PC-9 (cell line): Measurements from ENCODE around the gene CD300A. TPM values are rescaled to one million over a fixed set of nuclear protein-coding genes. Genes with fewer than 3 reads are reported as not detected.

Source experiments
- BruUV-seq: library from RNA; stranded (reverse); fragments of 400-500 nt; replicated peaks from 2 replicates; lab custom pipeline; 2021; lab: Mats Ljungman, UMichigan
- CTCF ChIA-PET: fragments of 300-600 bp; sonication (Branson Sonifier 250); formaldehyde crosslinking; loops from one replicate; lab custom pipeline; 2022; ENCODE audit warnings: antibody characterized with exemption; lab: Charles Lee
- POLR2A ChIA-PET: fragments of 300-600 bp; sonication (Branson Sonifier 250); formaldehyde crosslinking; loops from one replicate; lab custom pipeline; 2022; ENCODE audit warnings: antibody characterized with exemption; ENCODE audit not compliant: unreplicated experiment; lab: Charles Lee
- DNase-seq, 2 experiments: peaks; one replicate each; pipeline versions ENCODE4 v3.0.0 to v3.0.0-alpha.2; 2015 to 2022; ENCODE audit warnings: mixed read lengths in 1 of 2
- H2AFZ ChIP-seq: fragments of 200-600 bp; sonication (generic); 2 replicates; pipeline ENCODE4 v1.8.1; 2017; ENCODE audit warnings: antibody characterized with exemption
- H3F3A ChIP-seq: fragments of 200-600 bp; sonication (generic); 2 replicates; pipeline ENCODE4 v1.8.1; 2017; ENCODE audit warnings: antibody characterized with exemption, mild to moderate bottlenecking, low read depth; ENCODE audit not compliant: insufficient read depth
- H3K27ac ChIP-seq: fragments of 200-600 bp; sonication (generic); 2 replicates; pipeline ENCODE4 v1.6.1; 2016; ENCODE audit warnings: mixed run types
- H3K27me3 ChIP-seq: fragments of 200-600 bp; sonication (generic); 2 replicates; pipeline ENCODE4 v1.6.1; 2016; ENCODE audit warnings: low read depth, mixed run types; ENCODE audit not compliant: insufficient read depth
- H3K36me3 ChIP-seq: fragments of 200-600 bp; sonication (generic); 2 replicates; pipeline ENCODE4 v1.6.1; 2016; ENCODE audit warnings: low read depth, mixed run types
- H3K4me1 ChIP-seq: fragments of 200-600 bp; sonication (generic); replicated peaks from 2 replicates; pipeline ENCODE4 v1.6.1; 2016; ENCODE audit warnings: mixed run types; ENCODE audit not compliant: insufficient read depth
- H3K4me2 ChIP-seq: fragments of 200-600 bp; sonication (generic); 2 replicates; pipeline ENCODE4 v1.6.1; 2017; ENCODE audit warnings: mixed run types
- H3K4me3 ChIP-seq: fragments of 200-600 bp; sonication (generic); 2 replicates; pipeline ENCODE4 v1.6.1; 2016; ENCODE audit warnings: mixed run types
- H3K79me2 ChIP-seq: fragments of 200-600 bp; sonication (generic); 2 replicates; pipeline ENCODE4 v1.6.1; 2017; ENCODE audit warnings: low read depth, mixed run types
- H3K9me2 ChIP-seq: fragments of 200-600 bp; sonication (generic); 2 replicates; pipeline ENCODE4 v1.8.1; 2017; ENCODE audit warnings: mild to moderate bottlenecking; ENCODE audit not compliant: insufficient read depth
- H3K9me3 ChIP-seq: fragments of 200-600 bp; sonication (generic); 2 replicates; pipeline ENCODE4 v1.8.1; 2016; ENCODE audit warnings: low read depth; ENCODE audit not compliant: insufficient read depth
- H4K20me1 ChIP-seq: fragments of 200-600 bp; sonication (generic); 2 replicates; pipeline ENCODE4 v1.8.1; 2017; ENCODE audit not compliant: insufficient read depth
- CTCF ChIP-seq: fragments of 200-600 bp; sonication (generic); conservative IDR thresholded peaks from 2 replicates; pipeline ENCODE4 v1.6.1; 2017; ENCODE audit warnings: mixed run types, antibody characterized with exemption, mild to moderate bottlenecking, moderate library complexity
- EZH2 ChIP-seq: fragments of 200-600 bp; sonication (generic); IDR thresholded peaks from 2 replicates; pipeline ENCODE4 v1.8.0; 2017; ENCODE audit warnings: antibody characterized with exemption, low read depth
- intact Hi-C: fragments of 100-400 bp; cut with micrococcal nuclease; formaldehyde crosslinking; loops from one replicate; pipeline ENCODE4 v1.10.0; 2022; ENCODE audit not compliant: unreplicated experiment
- total RNA-seq: library from RNA; stranded (reverse); gene quantifications from 2 replicates; pipeline ENCODE4 v1.2.3, GENCODE V29; 2021

The CD300A gene
- total RNA-seq, 1 experiment from 2014 or later, result not detected

DNA sequence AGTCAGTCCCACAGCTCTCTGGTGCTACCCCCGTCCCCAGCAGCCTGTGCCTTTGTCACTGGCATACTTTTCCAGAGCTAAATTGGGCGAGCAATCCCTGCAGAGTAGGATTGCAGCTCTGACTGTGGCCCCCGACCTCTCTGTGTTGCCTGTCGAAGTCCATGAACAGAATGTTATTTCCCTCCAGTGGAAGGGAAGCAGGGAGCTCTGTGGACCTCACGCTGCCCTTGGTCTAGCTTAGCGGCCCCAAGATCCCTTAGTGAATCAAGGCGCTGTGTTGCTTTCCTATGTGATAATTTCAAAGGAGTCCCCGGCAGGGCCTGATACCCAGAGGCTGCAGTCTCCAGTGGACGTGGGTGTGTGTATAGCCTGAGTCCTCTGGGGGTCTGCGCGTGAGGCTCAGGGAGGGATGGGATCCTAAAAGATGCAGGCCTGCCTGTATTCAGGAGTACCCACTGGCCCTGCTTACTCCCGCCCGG is 15.5 kb upstream of the CD300A start:
- H2AFZ ChIP-seq, result no peak overlapping the region
- H3K79me2 ChIP-seq, result no peaks in the 10 kb centered on the region
- H3F3A ChIP-seq, result no peaks in the 10 kb centered on the region
- DNase-seq, result no peak
- peaks cover 3% of the 10 kb centered on the region; the same call in 1 of the 2 replicates for H3K27me3 ChIP-seq
- no peaks in the 10 kb centered on the region for H3K9me3 ChIP-seq
- H3K9me2 ChIP-seq, result no peaks in the 10 kb centered on the region
- no peak overlapping the region for H3K4me2 ChIP-seq
- intact Hi-C loops, result loop anchor here (5.0 to 10.0 kb wide), 3 partner anchors 54 to 236 kb away; partner anchors contain the start of gene TTYH2
- BruUV-seq, result no TSS peak
- TF ChIP-seq EZH2 (no peak), CTCF (no peak)
- no peak overlapping the region for H3K4me3 ChIP-seq
- no peaks in the 10 kb centered on the region for H4K20me1 ChIP-seq
- CTCF ChIA-PET, result no interaction called here
- no peaks in the 10 kb centered on the region for H3K36me3 ChIP-seq
- H3K4me1 ChIP-seq, result peaks cover 7% of the 10 kb centered on the region; the same call in 1 of the 2 replicates
- POLR2A ChIA-PET, result no interaction called here
- no peak overlapping the region for H3K27ac ChIP-seq

- Histone ChIP-seq H3K4me2 (no peak overlapping the region), H3K27me3 (peaks cover 3% of the 10 kb centered on the region; the same call in 1 of the 2 replicates), H3K36me3 (no peaks in the 10 kb centered on the region), H3K9me3 (no peaks in the 10 kb centered on the region), H4K20me1 (no peaks in the 10 kb centered on the region), H2AFZ (no peak overlapping the region), H3K9me2 (no peaks in the 10 kb centered on the region), H3F3A (no peaks in the 10 kb centered on the region), H3K4me1 (peaks cover 7% of the 10 kb centered on the region; the same call in 1 of the 2 replicates), H3K27ac (no peak overlapping the region), H3K4me3 (no peak overlapping the region), H3K79me2 (no peaks in the 10 kb centered on the region)
- no TSS peak for BruUV-seq
- TF ChIP-seq EZH2 (no peak), CTCF (no peak)
- POLR2A ChIA-PET, result no interaction called here
- intact Hi-C loops, result loop anchor here (5.0 to 10.0 kb wide), 3 partner anchors 54 to 237 kb away; partner anchors contain the start of gene TTYH2
- DNase-seq, result no peak
- CTCF ChIA-PET, result no interaction called here
Measured at GRCh38 chr17:74451557-74451956, 14.9 kb upstream of the CD300A start.

DNA sequence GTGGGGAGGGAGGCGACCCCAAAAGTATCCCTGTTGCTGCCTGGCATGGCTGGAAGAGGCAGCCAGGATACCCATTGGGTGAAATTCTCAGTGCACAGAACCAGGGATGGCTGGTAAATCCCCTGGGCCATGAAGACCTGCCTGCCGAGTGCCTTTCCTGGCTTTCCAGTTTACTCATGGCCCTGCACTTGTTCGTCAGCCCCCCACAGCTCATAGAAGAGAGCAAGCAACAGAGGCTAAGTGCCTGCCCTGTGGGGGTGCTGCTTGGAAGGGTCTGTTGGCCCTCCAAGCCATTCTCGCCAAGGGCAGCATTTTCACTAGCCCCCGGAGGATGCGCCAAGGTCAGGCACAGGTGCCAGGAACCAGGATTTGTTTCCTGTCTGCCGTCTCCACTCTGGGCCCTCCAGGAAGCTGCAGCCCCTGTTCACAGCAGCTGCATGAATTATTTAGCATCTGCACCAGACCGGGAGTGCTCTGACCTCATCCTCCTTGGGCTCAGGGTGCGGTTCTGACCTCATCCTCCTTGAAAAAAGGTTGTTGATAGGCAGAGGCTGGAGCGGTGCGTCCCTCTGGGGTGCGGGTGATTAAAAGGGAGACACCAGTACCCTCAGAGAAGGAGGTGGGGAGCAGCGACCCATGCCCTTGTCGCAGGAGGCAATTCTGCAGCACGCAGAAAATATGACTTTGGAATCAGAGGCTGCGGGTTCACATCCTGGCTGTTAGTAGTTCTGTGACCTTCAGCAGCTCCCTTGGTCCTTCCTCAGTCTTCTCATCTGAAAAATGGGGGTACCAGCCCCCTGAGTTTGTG is 14.2 kb upstream of the CD300A start:
- no peak overlapping the region for H2AFZ ChIP-seq

More for the DNA sequence above, 14.2 kb upstream of the CD300A start:
- H3K4me3 ChIP-seq, result no peak overlapping the region
- POLR2A ChIA-PET, result no interaction called here
- no peaks in the 10 kb centered on the region for H3K9me2 ChIP-seq
- no peak for DNase-seq
- H3K36me3 ChIP-seq, result no peaks in the 10 kb centered on the region
- H3K79me2 ChIP-seq, result no peaks in the 10 kb centered on the region
- no TSS peak for BruUV-seq
- no peaks in the 10 kb centered on the region for H3F3A ChIP-seq
- no peaks in the 10 kb centered on the region for H3K9me3 ChIP-seq
- no peaks in the 10 kb centered on the region for H4K20me1 ChIP-seq
- H3K27me3 ChIP-seq, result peaks cover 3% of the 10 kb centered on the region; the same call in 1 of the 2 replicates
- CTCF ChIA-PET, result interaction anchor here (0.8 to 1.0 kb wide), 2 partner anchors 59 to 74 kb away, joined by 4 read pairs; no protein-coding TSS in a partner anchor
- intact Hi-C loops, result loop anchor here (5.0 to 10.0 kb wide), 3 partner anchors 55 to 237 kb away; partner anchors contain the start of gene TTYH2
- no peak overlapping the region for H3K27ac ChIP-seq
- H3K4me2 ChIP-seq, result no peak overlapping the region
- H3K4me1 ChIP-seq, result peaks cover 7% of the 10 kb centered on the region; the same call in 1 of the 2 replicates
- no peak for TF ChIP-seq CTCF
- no peak for TF ChIP-seq EZH2
